DOHH2 (cell line): ENCODE results near the gene TNFSF12.

ENCODE experiments used
- EZH2phosphoT487 ChIP-seq: fragments of 200-600 bp; sonication (generic); IDR thresholded peaks from 2 replicates; pipeline ENCODE4 v1.6.1; 2017; ENCODE audit warnings: borderline replicate concordance, mild to moderate bottlenecking, antibody characterized with exemption, low read length, moderate library complexity, mixed read lengths
- TF ChIP-seq, protein P1 (sequence below): fragments of 200-600 bp; sonication (generic); IDR thresholded peaks from one replicate; pipeline ENCODE4 v1.5.1; 2014; ENCODE audit warnings: antibody characterized with exemption, mild to moderate bottlenecking, low read depth, low read length; ENCODE audit not compliant: poor library complexity, severe bottlenecking

DNA sequence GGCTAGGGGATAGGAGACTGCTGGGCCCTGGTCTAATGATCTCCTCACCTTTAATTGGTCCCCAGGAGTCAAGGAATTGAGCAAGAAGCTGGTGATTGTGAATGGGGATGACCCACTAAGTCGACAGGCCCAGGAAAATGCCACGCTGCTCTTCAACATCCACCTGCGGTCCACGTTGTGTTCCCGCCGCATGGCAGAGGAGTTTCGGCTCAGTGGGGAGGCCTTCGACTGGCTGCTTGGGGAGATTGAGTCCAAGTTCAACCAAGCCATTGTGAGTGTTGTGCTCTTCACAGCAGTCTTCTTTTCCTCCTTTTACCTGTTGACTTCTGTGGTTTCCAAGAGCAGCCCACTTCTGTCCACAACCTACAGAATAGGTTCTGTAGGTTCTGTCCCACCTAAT is 45.3 kb upstream of the TNFSF12 start:
- TF ChIP-seq, protein P1, sequence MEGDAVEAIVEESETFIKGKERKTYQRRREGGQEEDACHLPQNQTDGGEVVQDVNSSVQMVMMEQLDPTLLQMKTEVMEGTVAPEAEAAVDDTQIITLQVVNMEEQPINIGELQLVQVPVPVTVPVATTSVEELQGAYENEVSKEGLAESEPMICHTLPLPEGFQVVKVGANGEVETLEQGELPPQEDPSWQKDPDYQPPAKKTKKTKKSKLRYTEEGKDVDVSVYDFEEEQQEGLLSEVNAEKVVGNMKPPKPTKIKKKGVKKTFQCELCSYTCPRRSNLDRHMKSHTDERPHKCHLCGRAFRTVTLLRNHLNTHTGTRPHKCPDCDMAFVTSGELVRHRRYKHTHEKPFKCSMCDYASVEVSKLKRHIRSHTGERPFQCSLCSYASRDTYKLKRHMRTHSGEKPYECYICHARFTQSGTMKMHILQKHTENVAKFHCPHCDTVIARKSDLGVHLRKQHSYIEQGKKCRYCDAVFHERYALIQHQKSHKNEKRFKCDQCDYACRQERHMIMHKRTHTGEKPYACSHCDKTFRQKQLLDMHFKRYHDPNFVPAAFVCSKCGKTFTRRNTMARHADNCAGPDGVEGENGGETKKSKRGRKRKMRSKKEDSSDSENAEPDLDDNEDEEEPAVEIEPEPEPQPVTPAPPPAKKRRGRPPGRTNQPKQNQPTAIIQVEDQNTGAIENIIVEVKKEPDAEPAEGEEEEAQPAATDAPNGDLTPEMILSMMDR, result no peak
- TF ChIP-seq EZH2phosphoT487, result no peak
